Activated CD4-positive, alpha-beta T cell treated with anti-CD3 and anti-CD28 coated beads, Interleukin-2, amount 50 U/mL, for 1 hour (primary cell): ENCODE measurements around the gene CTIF.
A peak's percentile ranks its signal among the peaks of the same experiment; 100 is the strongest.

Experiments
- DNase-seq: peaks from one replicate; pipeline ENCODE4 v3.0.0-alpha.2; 2020

The CTIF gene

DNA sequence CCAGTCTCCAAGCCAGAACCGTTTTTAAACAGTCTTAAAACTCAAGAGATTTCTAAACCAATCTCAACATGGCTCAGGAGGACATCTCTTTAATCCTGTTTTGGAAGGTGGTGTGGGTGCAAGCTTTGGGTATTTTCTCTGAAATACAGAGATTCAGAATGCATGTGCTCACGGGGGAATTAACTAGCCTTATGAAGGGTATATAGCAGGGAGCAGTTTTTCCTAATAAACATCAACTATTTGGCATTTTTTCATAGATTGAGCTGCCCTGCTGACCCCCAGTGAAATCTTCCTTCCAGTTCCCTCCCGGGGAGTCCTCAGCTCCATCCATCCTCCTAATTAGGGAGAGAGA lies 289.3 kb downstream of the CTIF start:
- DNase-seq, result no peak

- DNase-seq, result no peak
Observed at GRCh38 chr18:48828691-48829442, 290.0 kb downstream of the CTIF start.

DNA sequence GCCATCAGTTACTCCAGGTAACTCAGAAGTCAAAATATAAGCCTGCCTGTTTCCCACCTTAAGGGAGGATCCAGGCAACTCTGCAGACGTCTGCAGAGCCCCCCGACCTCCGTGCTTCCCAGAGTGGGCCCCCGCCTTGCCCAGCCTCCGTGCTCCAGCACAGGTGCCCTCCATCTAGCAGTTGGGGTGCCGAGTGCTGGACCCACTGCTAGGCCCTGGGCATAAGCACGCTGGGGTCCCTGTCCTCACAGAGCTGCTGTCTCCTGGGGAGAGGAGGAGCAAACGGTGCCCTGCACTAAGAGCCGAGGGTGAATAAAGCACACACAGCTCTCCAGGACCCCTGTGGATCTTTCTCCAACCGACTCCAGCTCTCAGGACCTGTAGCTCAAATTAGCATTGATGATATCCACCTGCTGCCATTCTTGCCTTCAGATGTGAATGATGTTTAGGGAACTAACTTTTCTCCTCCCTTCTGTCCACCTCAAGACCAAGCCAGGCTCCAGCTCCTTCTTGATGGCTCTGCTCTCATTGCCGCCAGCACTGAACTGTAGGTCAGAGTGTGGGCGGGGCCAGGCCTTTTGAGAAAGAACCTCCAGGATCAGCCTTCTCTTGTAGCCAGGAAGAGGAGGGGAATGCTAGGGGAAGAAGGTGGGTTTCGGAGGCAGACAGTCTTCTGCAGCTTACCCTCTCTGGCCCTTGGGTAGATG lies 290.8 kb downstream of the CTIF start:
- no peak for DNase-seq

- DNase-seq, result no peak
Observed at GRCh38 chr18:48831113-48831759, 292.4 kb downstream of the CTIF start.

DNA sequence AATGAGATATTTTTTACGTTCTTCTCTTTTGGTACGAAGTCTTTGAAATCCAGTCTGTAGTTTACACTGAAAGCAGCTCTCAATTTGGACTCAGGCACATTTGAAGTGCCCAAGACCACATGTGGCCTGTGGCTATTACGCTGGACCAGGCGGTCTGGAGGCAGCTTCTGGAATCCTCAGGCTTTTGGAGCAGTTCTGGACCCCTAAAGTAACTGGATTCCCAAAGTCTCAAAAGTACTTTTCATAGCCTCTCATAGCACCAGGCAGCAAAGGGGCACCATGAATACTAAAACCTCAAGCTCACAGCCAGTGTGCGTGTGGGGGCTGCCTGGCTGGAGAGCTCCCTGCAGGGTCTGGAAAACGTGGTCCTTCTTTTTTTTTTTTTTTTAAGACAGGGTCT lies 293.0 kb downstream of the CTIF start:
- DNase-seq, result no peak

DNA sequence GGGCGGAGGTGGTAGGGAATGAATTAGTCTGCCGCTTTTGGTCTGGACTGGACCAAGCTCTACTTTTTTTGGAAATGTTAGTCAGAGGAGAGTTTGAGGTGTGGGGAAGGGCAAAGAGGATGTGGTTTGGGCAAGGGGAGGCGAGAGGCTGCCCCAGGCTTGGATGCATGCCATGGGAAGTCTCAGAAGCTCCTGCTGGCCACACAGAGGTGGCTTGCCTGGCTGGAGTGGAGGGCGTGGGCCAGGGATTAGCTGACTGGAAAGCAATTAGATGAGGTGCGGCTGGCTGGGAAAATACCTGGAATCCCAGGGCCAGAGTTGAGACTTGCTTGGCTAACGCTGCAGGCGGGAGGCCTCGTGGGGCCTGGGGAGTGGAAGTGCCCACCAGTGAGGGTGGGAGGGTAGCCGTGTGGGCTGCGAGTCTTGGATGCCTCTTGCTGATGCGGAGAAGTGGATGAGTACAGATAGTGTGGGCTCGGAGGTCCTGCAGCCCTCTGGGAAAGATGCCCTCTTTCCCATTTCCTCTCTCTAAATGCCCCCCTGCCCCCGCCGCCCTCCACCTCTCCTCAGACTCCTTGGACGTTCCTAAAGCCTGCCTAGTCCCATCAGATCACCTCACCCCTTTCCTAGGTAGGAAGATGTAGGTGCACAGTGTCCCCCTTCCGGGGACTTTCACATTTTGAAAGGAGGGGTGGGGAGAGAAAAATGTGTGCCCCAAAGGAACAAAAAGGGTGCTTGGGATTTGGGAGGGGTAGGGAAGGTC lies 294.3 kb downstream of the CTIF start:
- DNase-seq, result no peak

- peak; percentile 54 for DNase-seq
Observed at GRCh38 chr18:48833701-48834412, 295.0 kb downstream of the CTIF start.

- peak; percentile 66 for DNase-seq
Observed at GRCh38 chr18:48834413-48835031, 295.7 kb downstream of the CTIF start.

DNA sequence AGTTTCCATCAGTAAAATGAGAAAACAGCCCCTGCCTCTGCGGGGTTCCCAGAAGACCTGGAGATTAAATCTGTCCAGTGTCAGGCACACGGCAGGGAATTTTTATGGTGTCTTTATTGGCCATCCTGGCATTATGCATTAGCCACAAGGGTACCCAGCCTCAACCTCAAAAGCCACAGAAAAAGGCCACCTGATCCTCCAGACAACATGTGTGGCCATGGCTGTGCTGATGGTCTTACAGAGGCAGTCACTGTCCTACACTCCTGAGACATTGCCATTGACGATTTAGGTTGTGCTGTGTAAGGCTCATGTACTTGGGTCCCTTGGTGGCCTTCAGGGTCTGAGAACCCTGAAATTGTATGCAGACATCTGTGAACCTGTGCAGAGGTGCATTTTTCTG lies 296.3 kb downstream of the CTIF start:
- no peak for DNase-seq

GRCh38 chr18:48835745-48836170 lies 296.9 kb downstream of the CTIF start:
- no peak for DNase-seq

- no peak for DNase-seq
Observed at GRCh38 chr18:48836231-48836805, 297.5 kb downstream of the CTIF start.

GRCh38 chr18:48836806-48837615 lies 298.2 kb downstream of the CTIF start:
- no peak for DNase-seq

GRCh38 chr18:48837676-48838075 lies 298.8 kb downstream of the CTIF start:
- no peak for DNase-seq

- no peak for DNase-seq
Observed at GRCh38 chr18:48838166-48838775, 299.4 kb downstream of the CTIF start.

- DNase-seq, result no peak
Observed at GRCh38 chr18:48838921-48839818, 300.3 kb downstream of the CTIF start.

DNA sequence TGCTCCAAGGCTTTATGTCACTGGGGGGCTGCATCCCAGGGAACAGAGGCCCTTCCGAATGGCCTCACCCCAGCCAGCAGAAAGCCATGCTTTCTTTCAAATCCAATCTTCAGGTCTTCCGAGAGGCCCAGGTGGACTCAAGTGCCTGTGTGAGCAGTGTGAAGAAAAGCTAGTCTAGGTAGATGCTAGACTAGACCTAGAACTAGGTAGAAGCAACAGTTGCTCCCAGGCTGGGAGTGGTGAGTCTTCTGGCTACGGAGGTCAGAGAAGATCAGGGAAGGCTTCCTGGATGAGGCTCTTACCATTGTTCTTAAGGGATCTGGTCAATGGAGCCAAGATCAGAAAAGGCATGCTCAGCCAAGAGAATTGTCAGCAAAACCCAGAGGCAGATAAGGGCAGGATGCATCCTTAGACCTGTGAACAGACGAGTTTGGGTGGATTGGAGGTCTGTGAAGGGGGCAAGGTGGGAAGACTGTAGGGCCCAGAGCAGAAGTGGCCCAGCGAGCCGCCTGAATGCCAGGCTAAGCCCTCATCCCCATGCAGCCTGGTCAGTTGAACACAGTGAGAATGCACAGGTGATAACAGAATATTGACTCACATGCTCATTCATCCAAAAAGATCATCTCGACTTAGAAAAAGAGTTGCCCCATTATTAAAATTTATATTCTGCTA lies 301.1 kb downstream of the CTIF start:
- no peak for DNase-seq

- DNase-seq, result no peak
Observed at GRCh38 chr18:48840491-48840877, 301.7 kb downstream of the CTIF start.

DNA sequence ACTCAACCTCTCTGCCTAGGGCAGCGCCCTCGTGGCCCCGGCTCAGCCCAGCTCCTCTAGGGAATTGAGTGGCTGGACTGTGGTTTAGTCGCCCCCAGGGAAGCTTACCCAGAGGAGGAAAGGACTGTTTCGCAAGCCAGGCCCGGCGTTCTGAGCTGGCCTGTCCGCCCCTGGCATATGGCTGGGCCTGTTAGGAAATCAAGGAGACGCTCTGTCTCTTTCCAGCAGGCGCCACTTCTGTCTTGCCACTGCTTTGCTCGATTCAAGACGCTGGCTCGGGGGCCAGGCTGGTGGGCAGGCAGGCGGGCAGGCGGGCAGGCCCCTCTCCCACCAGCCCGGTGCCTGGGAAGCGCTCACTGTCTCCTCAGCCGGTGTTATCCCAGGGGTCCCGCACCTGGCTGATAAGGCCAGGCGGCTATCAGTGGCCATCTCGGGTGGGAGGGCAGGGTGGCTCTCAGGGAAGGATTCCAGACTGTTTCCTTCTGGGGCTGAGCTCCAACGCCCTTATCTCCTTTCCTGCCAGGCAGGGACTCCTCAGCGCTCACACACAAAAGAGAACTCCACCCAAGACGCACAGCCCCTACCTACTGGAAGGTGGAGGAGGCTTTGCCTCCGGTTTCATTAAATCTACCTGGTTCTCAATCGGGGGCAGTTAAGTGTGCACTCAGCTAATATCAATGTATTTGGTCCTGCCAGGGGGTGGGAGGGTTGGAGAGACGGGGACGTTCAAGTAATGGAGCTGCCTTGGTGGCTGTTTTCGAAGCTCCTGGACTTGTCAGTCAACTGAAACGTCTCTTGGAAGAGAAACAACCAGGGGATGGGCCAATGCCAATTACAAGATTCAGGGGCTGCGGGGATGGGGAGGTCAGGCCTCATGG lies 302.8 kb downstream of the CTIF start:
- DNase-seq, result no peak
